NCI-H1092 (cell line): ENCODE measurements around the gene RBM19.
A peak's percentile ranks its signal among the peaks of the same experiment; 100 is the strongest.

ENCODE experiments used
- DNase-seq: peaks from one replicate; lab custom pipeline; 2025; lab: John Stamatoyannopoulos, UW

The RBM19 gene

GRCh38 chr12:113855998-113856397 lies 110.1 kb downstream of the RBM19 start:
- no peak for DNase-seq

GRCh38 chr12:113854385-113855142 lies 111.6 kb downstream of the RBM19 start:
- no peak for DNase-seq

GRCh38 chr12:113853491-113853890 lies 112.6 kb downstream of the RBM19 start:
- DNase-seq = no peak

GRCh38 chr12:113852695-113853490 lies 113.2 kb downstream of the RBM19 start:
- DNase-seq = no peak

GRCh38 chr12:113852264-113852663 lies 113.9 kb downstream of the RBM19 start:
- DNase-seq = no peak

GRCh38 chr12:113850309-113851056 lies 115.6 kb downstream of the RBM19 start:
- no peak for DNase-seq

- DNase-seq = no peak
Observed at GRCh38 chr12:113847856-113848255, 118.3 kb downstream of the RBM19 start.

GRCh38 chr12:113846883-113847755 lies 119.0 kb downstream of the RBM19 start:
- DNase-seq = no peak

GRCh38 chr12:113845900-113846674 lies 120.0 kb downstream of the RBM19 start:
- no peak for DNase-seq

- DNase-seq = peak; percentile 55
Observed at GRCh38 chr12:113844495-113845210, 121.5 kb downstream of the RBM19 start.

- DNase-seq = no peak
Observed at GRCh38 chr12:113842699-113843098, 123.4 kb downstream of the RBM19 start.

GRCh38 chr12:113841786-113842185 lies 124.3 kb downstream of the RBM19 start:
- no peak for DNase-seq

- no peak for DNase-seq
Observed at GRCh38 chr12:113840401-113841042, 125.6 kb downstream of the RBM19 start.

GRCh38 chr12:113838896-113839295 lies 127.2 kb downstream of the RBM19 start:
- no peak for DNase-seq

- DNase-seq = no peak
Observed at GRCh38 chr12:113837528-113838296, 128.4 kb downstream of the RBM19 start.

- no peak for DNase-seq
Observed at GRCh38 chr12:113837084-113837483, 129.0 kb downstream of the RBM19 start.

- DNase-seq = no peak
Observed at GRCh38 chr12:113835896-113836295, 130.2 kb downstream of the RBM19 start.

- no peak for DNase-seq
Observed at GRCh38 chr12:113835433-113835832, 130.7 kb downstream of the RBM19 start.

GRCh38 chr12:113833422-113833821 lies 132.7 kb downstream of the RBM19 start:
- DNase-seq = no peak
